Adrenal gland (tissue), 12 donors: ENCODE measurements around the gene ZNF440. TPM values are rescaled to one million over a fixed set of nuclear protein-coding genes. Genes with fewer than 3 reads are reported as not detected.
"Not testable (repeated sequence)": the region's sequence is repeated elsewhere in the genome, so short reads cannot be mapped to it uniquely, and the experiment has no call there.

Experiments
- DNase-seq, 7 donors: peaks; one replicate each; pipeline ENCODE4 v3.0.0-alpha.2; 2019 to 2020
- H3K27ac ChIP-seq, 5 donors: fragments of 200-600 bp; sonication (generic) in 4 of 5; 1 replicate in 3 of 5; 2 replicates in 2 of 5; pipeline versions ENCODE4 v1.5.1 to v1.8.0; 2016 to 2020; ENCODE audit warnings: mild to moderate bottlenecking in 1 of 5
- H3K27me3 ChIP-seq: fragments of 200-600 bp; 2 replicates; pipeline ENCODE4 v1.8.0; 2021
- H3K36me3 ChIP-seq, 2 donors: fragments of 200-600 bp; replicated peaks in 1 of 2; 1 replicate in 1 of 2; 2 replicates in 1 of 2; pipeline versions ENCODE4 v1.5.1 to v1.8.0; 2018 to 2022
- H3K4me1 ChIP-seq, 2 donors: fragments of 200-600 bp; replicated peaks in 1 of 2; 1 replicate in 1 of 2; 2 replicates in 1 of 2; pipeline versions ENCODE4 v1.5.1 to v1.8.0; 2018 to 2021
- H3K4me3 ChIP-seq, 4 donors: fragments of 200-600 bp; sonication (generic) in 3 of 4; one replicate each; pipeline ENCODE4 v1.5.1; 2016 to 2018
- H3K9me3 ChIP-seq, 3 donors: fragments of 200-600 bp; sonication (generic) in 1 of 3; replicated peaks in 1 of 3; 1 replicate in 2 of 3; 2 replicates in 1 of 3; pipeline versions ENCODE4 v1.5.1 to v1.8.0; 2016 to 2021
- CTCF ChIP-seq, 6 experiments: fragments of 450-650 bp in 4 of 6; fragments of 200-600 bp in 2 of 6; sonication (generic) in 1 of 6; IDR thresholded peaks; 1 replicate in 5 of 6; 2 replicates in 1 of 6; pipeline versions ENCODE4 v1.5.1 to v1.8.0; 2016 to 2021; ENCODE audit warnings: antibody characterized with exemption in 6 of 6, mild to moderate bottlenecking in 2 of 6, moderate library complexity in 1 of 6
- POLR2A ChIP-seq, 2 donors: fragments of 450-650 bp; IDR thresholded peaks; one replicate each; pipeline ENCODE4 v1.6.1; 2017; ENCODE audit warnings: antibody characterized with exemption in 2 of 2, mild to moderate bottlenecking in 2 of 2, moderate library complexity in 1 of 2
- WGBS, 4 donors: extraction: QIAGEN DNeasy Blood & Tissue Kit in 2 of 4; methylation state at CpG; one replicate each; pipeline versions ENCODE4 v1.1.5 to v1.1.7; 2013 to 2017; 5-methylcytosine and 5-hydroxymethylcytosine counted together
- intact Hi-C, 2 donors: fragments of 100-400 bp; cut with DNase I; formaldehyde crosslinking; loops; one replicate each; pipeline versions ENCODE4 v1.14.1 to v1.15.0; 2022 to 2023
- polyA plus RNA-seq, 3 donors: library from polyadenylated mRNA; stranded (reverse); fragments of 200-250 nt in 2 of 3; fragments of 350-450 nt in 1 of 3; fragmentation: Illumina TruSeq in 1 of 3; extraction: RNeasy Lipid Tissue Mini Kit (QIAGEN cat#74804) in 1 of 3; gene quantifications; one replicate each; pipeline ENCODE4 v1.2.3, GENCODE V29; 2013 to 2014
- total RNA-seq, 9 donors: library from RNA; depleted of rRNA in 4 of 9; stranded (reverse); fragments of >200 nt in 4 of 9; fragments of 120-200 nt in 1 of 9; fragmentation: NEBNext Ultra II Directional in 1 of 9; extraction: Animal tissue kit (Norgen Biotek cat#: 25700) in 1 of 9; gene quantifications; one replicate each; pipeline versions ENCODE4 v1.1.0 to v1.2.4, GENCODE V29; 2013 to 2023
- donor health status: healthy with polysubstance abuse.
- donor health status: Bipolar disorder and iron deficiency.
- donor health status: DM: yes; HTN: yes; CAD: no.
- donor health status: DM: no; HTN: no; CAD: no.
- donor health status: DM: no; HTN: no; CAD: no.
- donor health status: DM: yes; HTN: yes; CAD: no.

ZNF440 gene
- total and polyA plus RNA-seq, 12 donors: 3.4 to 14.5 (median 8.4) TPM

GRCh38 chr19:11856596-11857250 lies 42.6 kb downstream of the ZNF440 start:
- intact Hi-C loops: no loop called here
- TF ChIP-seq POLR2A (IDR thresholded peaks at IDR 0.05): no peak
- TF ChIP-seq CTCF (IDR thresholded peaks at IDR 0.05): no peak
- H3K9me3 ChIP-seq: peaks cover 0 to 3% (median 0%) of the 10 kb centered on the region in 3 donors
- H3K27ac ChIP-seq: no peak overlapping the region
- DNase-seq: no peak
- H3K36me3 ChIP-seq: no peaks in the 10 kb centered on the region
- H3K4me3 ChIP-seq: no peak overlapping the region
- no peaks in the 10 kb centered on the region for H3K27me3 ChIP-seq
- 95 to 98% (median 96%) methylated on average over 12 of the region's 12 CpGs for WGBS, 4 donors
- H3K4me1 ChIP-seq: no peaks in the 10 kb centered on the region

- intact Hi-C loops: no loop called here
- 94 to 98% (median 96%) methylated on average over 7 of the region's 7 CpGs for WGBS, 4 donors
- H3K27me3 ChIP-seq: no peaks in the 10 kb centered on the region
- TF ChIP-seq CTCF (IDR thresholded peaks at IDR 0.05) (no peak), POLR2A (IDR thresholded peaks at IDR 0.05) (no peak)
- no peaks in the 10 kb centered on the region for H3K4me1 ChIP-seq
- no peaks in the 10 kb centered on the region for H3K36me3 ChIP-seq
- no peak for DNase-seq
- H3K4me3 ChIP-seq: no peak overlapping the region
- H3K9me3 ChIP-seq: peaks cover 0 to 9% (median 0%) of the 10 kb centered on the region in 3 donors
- no peak overlapping the region for H3K27ac ChIP-seq
Observed at GRCh38 chr19:11860721-11861120, 46.6 kb downstream of the ZNF440 start.

- Histone ChIP-seq H3K36me3 (no peaks in the 10 kb centered on the region), H3K4me3 (no peak overlapping the region), H3K27me3 (no peaks in the 10 kb centered on the region), H3K9me3 (peaks cover 0 to 14% (median 0%) of the 10 kb centered on the region in 3 donors), H3K4me1 (no peaks in the 10 kb centered on the region), H3K27ac (no peak overlapping the region)
- intact Hi-C loops: no loop called here
- WGBS, 4 donors: 91 to 100% (median 96%) methylated on average over 1 to 2 of the region's 2 CpGs
- TF ChIP-seq CTCF (IDR thresholded peaks at IDR 0.05): no peak
- TF ChIP-seq POLR2A (IDR thresholded peaks at IDR 0.05): no peak
- DNase-seq: no peak
Observed at GRCh38 chr19:11861301-11861700, 47.2 kb downstream of the ZNF440 start.

- H3K4me3 ChIP-seq, intact Hi-C loops, H3K27me3 ChIP-seq, H3K27ac ChIP-seq, DNase-seq, H3K4me1 ChIP-seq: not testable (repeated sequence)
- peaks cover 0 to 49% (median 0%) of the 10 kb centered on the region in 3 donors for H3K9me3 ChIP-seq
- 92 to 97% (median 95%) methylated on average over 4 of the region's 4 CpGs for WGBS, 4 donors
- peaks cover 0 to 15% of the 10 kb centered on the region in 2 donors for H3K36me3 ChIP-seq
Observed at GRCh38 chr19:11867766-11868165, 53.7 kb downstream of the ZNF440 start.

- 89 to 97% (median 95%) methylated on average over 8 of the region's 8 CpGs for WGBS, 4 donors
- H3K4me3 ChIP-seq: no peak overlapping the region
- peaks cover 0 to 49% (median 0%) of the 10 kb centered on the region in 3 donors for H3K9me3 ChIP-seq
- TF ChIP-seq POLR2A (IDR thresholded peaks at IDR 0.05) (no peak), CTCF (IDR thresholded peaks at IDR 0.05) (no peak)
- no peak overlapping the region for H3K27ac ChIP-seq
- no peaks in the 10 kb centered on the region for H3K27me3 ChIP-seq
- no peaks in the 10 kb centered on the region for H3K4me1 ChIP-seq
- no peak for DNase-seq
- intact Hi-C loops: no loop called here
- peaks cover 0 to 15% of the 10 kb centered on the region in 2 donors for H3K36me3 ChIP-seq
Observed at GRCh38 chr19:11868188-11868587, 54.1 kb downstream of the ZNF440 start.
